Panc1 (cell line): ENCODE measurements around the gene MSI2. TPM values are rescaled to one million over a fixed set of nuclear protein-coding genes. Genes with fewer than 3 reads are reported as not detected.

ENCODE experiments used
- ATAC-seq: fragments of 200-7000 bp; cut with Tn5 transposase; 2 replicates; pipeline ENCODE4 v1.9.1; 2020; ENCODE audit warnings: mild to moderate bottlenecking, moderate library complexity
- BruUV-seq: library from RNA; stranded (reverse); fragments of 400-500 nt; replicated peaks from 2 replicates; lab custom pipeline; 2021; lab: Mats Ljungman, UMichigan
- CTCF ChIA-PET: fragments of 300-600 bp; sonication (Branson Sonifier 250); formaldehyde crosslinking; loops from one replicate; lab custom pipeline; 2022; ENCODE audit warnings: antibody characterized with exemption; lab: Charles Lee
- POLR2A ChIA-PET: fragments of 300-600 bp; sonication (Branson Sonifier 250); formaldehyde crosslinking; loops from one replicate; lab custom pipeline; 2022; ENCODE audit warnings: antibody characterized with exemption; lab: Charles Lee
- DNase-seq: peaks from one replicate; pipeline ENCODE4 v3.0.0-alpha.2; 2010; ENCODE audit warnings: low read depth, low spot score
- H3K27ac ChIP-seq: 2 replicates; pipeline ENCODE4 v1.5.1; 2011; ENCODE audit warnings: mild to moderate bottlenecking, low read length, inconsistent platforms
- H3K27me3 ChIP-seq: fragments of 200-500 bp; sonication (Bioruptor generic); 2 replicates; pipeline ENCODE4 v1.6.0; 2014; ENCODE audit warnings: low read length, inconsistent platforms; ENCODE audit not compliant: control insufficient read depth, insufficient read depth
- H3K36me3 ChIP-seq: fragments of 200-500 bp; sonication (Bioruptor generic); 2 replicates; pipeline ENCODE4 v1.5.1; 2014; ENCODE audit warnings: inconsistent platforms, mild to moderate bottlenecking, low read length, moderate library complexity; ENCODE audit not compliant: control insufficient read depth, insufficient read depth
- H3K4me1 ChIP-seq: 2 replicates; pipeline ENCODE4 v1.5.1; 2011; ENCODE audit warnings: inconsistent platforms, mild to moderate bottlenecking, low read length, moderate library complexity; ENCODE audit not compliant: control insufficient read depth, insufficient read depth
- H3K4me3 ChIP-seq, 2 experiments: 2 replicates each; pipeline ENCODE4 v1.5.1; 2011 to 2012; ENCODE audit warnings: low read depth in 2 of 2, low read length in 2 of 2, mild to moderate bottlenecking in 2 of 2, inconsistent platforms in 1 of 2, moderate library complexity in 1 of 2
- H3K9me3 ChIP-seq: fragments of 200-500 bp; sonication (Bioruptor generic); 2 replicates; pipeline ENCODE4 v1.5.1; 2014; ENCODE audit warnings: low read depth, mild to moderate bottlenecking, inconsistent platforms, low read length, moderate library complexity; ENCODE audit not compliant: control insufficient read depth, insufficient read depth
- POLR2AphosphoS5 ChIP-seq: IDR thresholded peaks from 2 replicates; pipeline ENCODE4 v1.6.1; 2012; ENCODE audit warnings: mild to moderate bottlenecking, low read depth, low read length, moderate library complexity
- SIN3A ChIP-seq: IDR thresholded peaks from 2 replicates; pipeline ENCODE4 v1.6.1; 2012; ENCODE audit warnings: low read depth, mild to moderate bottlenecking, low read length, moderate library complexity, borderline replicate concordance; ENCODE audit not compliant: insufficient read depth
- TCF7L2 ChIP-seq: IDR thresholded peaks from 2 replicates; pipeline ENCODE4 v1.6.1; 2011; ENCODE audit warnings: mild to moderate bottlenecking, low read depth, low read length, inconsistent platforms
- in situ Hi-C: cut with HindIII; loops from 2 replicates; pipeline ENCODE4 v1.10.0; 2016; ENCODE audit warnings: low sequenced_read_pairs, low pct_unique_long_range_greater_than_20kb
- intact Hi-C: fragments of 100-400 bp; cut with micrococcal nuclease; formaldehyde crosslinking; loops from one replicate; pipeline ENCODE4 v1.10.0; 2022; ENCODE audit not compliant: unreplicated experiment
- total RNA-seq: library from RNA; stranded (reverse); gene quantifications from one replicate; pipeline ENCODE4 v1.2.1, GENCODE V29; 2021; ENCODE audit not compliant: unreplicated experiment
- TF ChIP-seq, protein P1 (sequence below), 2 experiments: IDR thresholded peaks; 2 replicates each; pipeline ENCODE4 v1.6.1; 2011 to 2012; ENCODE audit warnings: low read depth in 2 of 2, control low read depth in 1 of 2, low read length in 1 of 2, mild to moderate bottlenecking in 1 of 2, moderate library complexity in 1 of 2; ENCODE audit not compliant: insufficient read depth in 1 of 2
- TF ChIP-seq, protein P2 (sequence below): fragments of 450-650 bp; IDR thresholded peaks from 2 replicates; pipeline ENCODE4 v1.5.1; 2017; ENCODE audit warnings: mild to moderate bottlenecking

Gene MSI2
- total RNA-seq, 1 experiment from 2014 or later: 38.5 TPM

DNA sequence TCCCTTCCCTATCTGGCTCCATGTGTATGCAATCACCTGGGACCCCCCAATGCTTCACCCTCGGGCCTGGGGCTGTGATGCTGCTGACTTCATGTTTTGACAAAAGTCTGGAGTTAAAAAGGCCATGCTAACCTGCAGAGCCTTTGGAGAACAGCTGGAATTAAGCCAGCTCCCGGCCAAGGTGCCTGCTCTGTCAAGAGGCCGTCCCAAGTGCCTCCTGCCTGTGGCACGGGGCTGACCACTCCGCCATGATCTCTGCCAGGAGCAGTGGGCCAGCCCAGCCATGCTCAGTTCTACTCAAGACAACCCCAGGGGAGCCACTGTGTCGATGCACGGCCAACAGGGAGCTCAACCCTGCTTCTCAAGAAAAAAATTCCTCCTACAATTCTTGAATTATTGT is 395.1 kb downstream of the MSI2 start:
- no peak for DNase-seq
- Histone ChIP-seq H3K27ac (no peak overlapping the region), H3K27me3 (no peaks in the 10 kb centered on the region), H3K9me3 (no peaks in the 10 kb centered on the region), H3K4me3 (no peak overlapping the region), H3K36me3 (no peaks in the 10 kb centered on the region), H3K4me1 (no peaks in the 10 kb centered on the region)
- CTCF ChIA-PET: no interaction called here
- no TSS peak for BruUV-seq
- intact Hi-C loops: no loop called here
- POLR2A ChIA-PET: no interaction called here
- ATAC-seq: no peak
- TF ChIP-seq TCF7L2 (no peak), SIN3A (no peak), POLR2AphosphoS5 (no peak)
- TF ChIP-seq, protein P1, sequence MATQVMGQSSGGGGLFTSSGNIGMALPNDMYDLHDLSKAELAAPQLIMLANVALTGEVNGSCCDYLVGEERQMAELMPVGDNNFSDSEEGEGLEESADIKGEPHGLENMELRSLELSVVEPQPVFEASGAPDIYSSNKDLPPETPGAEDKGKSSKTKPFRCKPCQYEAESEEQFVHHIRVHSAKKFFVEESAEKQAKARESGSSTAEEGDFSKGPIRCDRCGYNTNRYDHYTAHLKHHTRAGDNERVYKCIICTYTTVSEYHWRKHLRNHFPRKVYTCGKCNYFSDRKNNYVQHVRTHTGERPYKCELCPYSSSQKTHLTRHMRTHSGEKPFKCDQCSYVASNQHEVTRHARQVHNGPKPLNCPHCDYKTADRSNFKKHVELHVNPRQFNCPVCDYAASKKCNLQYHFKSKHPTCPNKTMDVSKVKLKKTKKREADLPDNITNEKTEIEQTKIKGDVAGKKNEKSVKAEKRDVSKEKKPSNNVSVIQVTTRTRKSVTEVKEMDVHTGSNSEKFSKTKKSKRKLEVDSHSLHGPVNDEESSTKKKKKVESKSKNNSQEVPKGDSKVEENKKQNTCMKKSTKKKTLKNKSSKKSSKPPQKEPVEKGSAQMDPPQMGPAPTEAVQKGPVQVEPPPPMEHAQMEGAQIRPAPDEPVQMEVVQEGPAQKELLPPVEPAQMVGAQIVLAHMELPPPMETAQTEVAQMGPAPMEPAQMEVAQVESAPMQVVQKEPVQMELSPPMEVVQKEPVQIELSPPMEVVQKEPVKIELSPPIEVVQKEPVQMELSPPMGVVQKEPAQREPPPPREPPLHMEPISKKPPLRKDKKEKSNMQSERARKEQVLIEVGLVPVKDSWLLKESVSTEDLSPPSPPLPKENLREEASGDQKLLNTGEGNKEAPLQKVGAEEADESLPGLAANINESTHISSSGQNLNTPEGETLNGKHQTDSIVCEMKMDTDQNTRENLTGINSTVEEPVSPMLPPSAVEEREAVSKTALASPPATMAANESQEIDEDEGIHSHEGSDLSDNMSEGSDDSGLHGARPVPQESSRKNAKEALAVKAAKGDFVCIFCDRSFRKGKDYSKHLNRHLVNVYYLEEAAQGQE (IDR thresholded peaks at IDR 0.05; ENCODE audit: insufficient read depth in 1 of 2, low read depth in 2 of 2, low read length in 1 of 2): no peak
- TF ChIP-seq, protein P2, sequence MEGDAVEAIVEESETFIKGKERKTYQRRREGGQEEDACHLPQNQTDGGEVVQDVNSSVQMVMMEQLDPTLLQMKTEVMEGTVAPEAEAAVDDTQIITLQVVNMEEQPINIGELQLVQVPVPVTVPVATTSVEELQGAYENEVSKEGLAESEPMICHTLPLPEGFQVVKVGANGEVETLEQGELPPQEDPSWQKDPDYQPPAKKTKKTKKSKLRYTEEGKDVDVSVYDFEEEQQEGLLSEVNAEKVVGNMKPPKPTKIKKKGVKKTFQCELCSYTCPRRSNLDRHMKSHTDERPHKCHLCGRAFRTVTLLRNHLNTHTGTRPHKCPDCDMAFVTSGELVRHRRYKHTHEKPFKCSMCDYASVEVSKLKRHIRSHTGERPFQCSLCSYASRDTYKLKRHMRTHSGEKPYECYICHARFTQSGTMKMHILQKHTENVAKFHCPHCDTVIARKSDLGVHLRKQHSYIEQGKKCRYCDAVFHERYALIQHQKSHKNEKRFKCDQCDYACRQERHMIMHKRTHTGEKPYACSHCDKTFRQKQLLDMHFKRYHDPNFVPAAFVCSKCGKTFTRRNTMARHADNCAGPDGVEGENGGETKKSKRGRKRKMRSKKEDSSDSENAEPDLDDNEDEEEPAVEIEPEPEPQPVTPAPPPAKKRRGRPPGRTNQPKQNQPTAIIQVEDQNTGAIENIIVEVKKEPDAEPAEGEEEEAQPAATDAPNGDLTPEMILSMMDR: no peak
- in situ Hi-C loops: no loop called here

GRCh38 chr17:57651996-57652395 is 395.7 kb downstream of the MSI2 start:
- intact Hi-C loops: no loop called here
- TF ChIP-seq TCF7L2: no peak
- CTCF ChIA-PET: no interaction called here
- Histone ChIP-seq H3K4me3 (no peak overlapping the region), H3K27ac (no peak overlapping the region), H3K9me3 (no peaks in the 10 kb centered on the region), H3K36me3 (no peaks in the 10 kb centered on the region), H3K27me3 (no peaks in the 10 kb centered on the region), H3K4me1 (no peaks in the 10 kb centered on the region)
- DNase-seq: no peak
- ATAC-seq: no peak
- in situ Hi-C loops: no loop called here
- BruUV-seq: no TSS peak
- POLR2A ChIA-PET: no interaction called here

DNA sequence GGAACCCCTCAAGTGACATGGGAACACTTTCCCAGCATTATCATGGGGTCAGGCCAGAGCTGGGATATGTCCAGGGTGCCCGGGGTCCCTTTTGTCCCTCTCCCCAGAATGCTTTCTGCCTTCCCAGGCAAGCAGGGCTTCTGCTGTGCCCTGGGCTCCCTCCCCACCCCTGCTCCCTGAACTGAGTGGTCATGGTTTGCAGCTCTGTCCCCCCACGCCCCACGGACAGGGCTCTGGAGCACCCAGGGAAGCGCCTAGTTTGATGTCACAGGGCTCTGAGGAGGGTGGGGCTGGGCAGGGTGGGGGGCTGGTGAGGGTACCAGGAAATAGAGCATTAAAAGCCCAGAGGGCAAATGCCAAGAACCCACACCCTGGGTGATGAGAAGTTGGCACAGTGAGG is 396.5 kb downstream of the MSI2 start:
- Histone ChIP-seq H3K27ac (no peak overlapping the region), H3K27me3 (no peaks in the 10 kb centered on the region), H3K4me3 (no peak overlapping the region), H3K4me1 (no peaks in the 10 kb centered on the region), H3K36me3 (no peaks in the 10 kb centered on the region), H3K9me3 (no peaks in the 10 kb centered on the region)
- ATAC-seq (no peak), DNase-seq (no peak)
- intact Hi-C loops (no loop called here), in situ Hi-C loops (no loop called here)
- BruUV-seq: no TSS peak
- CTCF ChIA-PET: no interaction called here
- POLR2A ChIA-PET: no interaction called here
- TF ChIP-seq, protein P1 (IDR thresholded peaks at IDR 0.05; ENCODE audit: insufficient read depth in 1 of 2, low read depth in 2 of 2, low read length in 1 of 2): no peak
- TF ChIP-seq, protein P2: no peak
- TF ChIP-seq TCF7L2: no peak
- TF ChIP-seq POLR2AphosphoS5: no peak
- TF ChIP-seq SIN3A: no peak
